Measurements from ENCODE around the gene ACTR3C.
"Not testable (repeated sequence)": the region's sequence is repeated elsewhere in the genome, so short reads cannot be mapped to it uniquely, and the experiment has no call there.

The ACTR3C gene

DNA sequence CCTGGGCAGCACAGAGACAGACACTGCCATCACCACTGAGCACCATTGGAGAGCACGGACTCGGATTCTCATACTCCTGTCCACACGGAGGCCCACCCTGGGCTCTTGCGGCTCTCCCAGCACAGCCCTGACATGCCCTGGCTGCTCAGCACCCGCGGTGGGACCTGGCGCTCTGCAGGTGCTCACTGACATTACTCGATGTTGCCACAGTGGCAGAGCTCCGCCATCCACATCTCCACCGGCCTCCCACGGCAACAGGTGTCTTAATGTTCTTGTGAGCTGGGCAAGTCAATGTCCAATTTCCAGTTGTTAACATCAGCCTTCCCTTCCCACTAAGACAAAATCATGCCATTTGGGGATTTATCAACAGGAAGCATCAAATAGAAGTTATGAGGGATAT, 45.0 kb downstream of the ACTR3C start:
- FAIRE-seq, result not testable (repeated sequence)

DNA sequence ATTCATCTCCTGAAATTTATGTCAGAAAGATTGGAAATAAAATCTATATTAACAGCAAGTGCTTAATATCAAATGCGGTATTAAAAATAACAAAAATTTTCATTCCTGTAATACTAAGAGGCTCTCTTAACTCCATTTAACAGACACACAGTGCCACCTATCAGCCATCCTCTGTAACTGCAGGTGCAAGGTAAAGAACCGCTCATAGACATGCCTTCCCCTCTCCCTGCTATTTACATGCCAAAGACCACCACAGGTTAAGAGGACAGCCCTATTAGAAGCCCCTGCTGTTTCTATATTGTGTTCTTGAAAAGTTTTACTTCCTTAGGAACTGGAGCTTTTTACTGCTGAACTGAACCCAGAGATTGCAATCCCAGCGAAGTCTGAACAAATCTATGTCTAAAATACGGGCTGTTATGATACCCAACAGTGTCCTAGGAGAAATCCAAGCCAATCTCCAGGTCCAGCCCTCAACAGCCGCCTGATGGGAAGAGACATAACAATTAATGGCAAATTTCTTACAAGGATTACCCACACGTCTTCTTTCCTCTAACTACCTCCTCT, 47.1 kb downstream of the ACTR3C start:
- FAIRE-seq, result peak; percentile 47

DNA sequence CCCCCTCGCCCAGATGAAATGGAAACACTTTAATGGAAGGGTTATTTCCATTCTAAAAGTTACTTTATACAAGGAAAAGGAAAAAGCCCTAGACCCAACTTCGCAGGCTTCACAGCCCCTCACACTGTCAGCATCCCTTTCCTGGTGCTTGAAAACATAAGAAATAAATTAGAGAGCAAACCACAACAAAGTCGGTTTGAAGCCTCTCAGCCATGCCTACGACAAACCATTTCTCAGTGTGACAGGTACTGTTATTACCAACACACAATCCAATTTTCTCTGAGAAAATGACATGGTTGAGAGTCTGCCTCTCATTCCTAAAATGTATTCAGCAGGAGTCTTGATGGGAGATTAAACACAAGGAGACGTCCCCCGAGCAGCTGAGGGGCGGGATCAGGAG, 51.4 kb downstream of the ACTR3C start:
- FAIRE-seq, result not testable (repeated sequence)

DNA sequence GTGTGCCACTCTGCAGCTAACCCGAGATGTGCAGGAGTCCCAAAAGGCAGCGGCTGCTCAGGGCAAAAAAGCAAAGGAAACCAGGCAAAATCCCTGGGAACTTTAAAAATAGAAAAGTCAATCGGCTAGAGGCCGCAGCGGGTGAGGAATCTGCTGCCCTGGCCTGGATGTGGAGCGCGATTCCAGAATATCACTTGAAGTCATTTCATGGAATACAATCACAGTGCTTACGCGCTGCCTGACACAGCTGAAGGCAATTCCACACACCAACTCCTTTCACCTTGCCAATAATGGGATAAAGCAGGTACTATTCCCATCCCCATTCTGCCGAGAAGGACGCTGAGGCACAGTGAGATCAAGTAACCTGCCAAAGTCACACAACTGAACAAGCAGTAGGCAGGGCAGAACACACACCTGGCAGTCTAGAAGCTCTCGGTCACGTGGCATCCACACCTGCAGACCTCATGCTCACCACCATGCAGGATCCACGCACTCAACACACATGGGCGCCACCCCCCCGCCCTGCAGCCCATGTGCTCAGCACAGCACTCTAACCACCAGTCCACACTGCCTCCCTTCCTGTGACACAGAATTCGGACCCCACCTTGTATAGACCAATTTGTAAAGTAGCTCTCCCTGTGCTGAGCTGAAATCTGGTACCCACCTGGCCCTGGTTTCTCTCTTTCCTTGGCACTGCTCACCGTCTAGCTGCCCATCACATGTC, 53.1 kb downstream of the ACTR3C start:
- FAIRE-seq, result not testable (repeated sequence)

DNA sequence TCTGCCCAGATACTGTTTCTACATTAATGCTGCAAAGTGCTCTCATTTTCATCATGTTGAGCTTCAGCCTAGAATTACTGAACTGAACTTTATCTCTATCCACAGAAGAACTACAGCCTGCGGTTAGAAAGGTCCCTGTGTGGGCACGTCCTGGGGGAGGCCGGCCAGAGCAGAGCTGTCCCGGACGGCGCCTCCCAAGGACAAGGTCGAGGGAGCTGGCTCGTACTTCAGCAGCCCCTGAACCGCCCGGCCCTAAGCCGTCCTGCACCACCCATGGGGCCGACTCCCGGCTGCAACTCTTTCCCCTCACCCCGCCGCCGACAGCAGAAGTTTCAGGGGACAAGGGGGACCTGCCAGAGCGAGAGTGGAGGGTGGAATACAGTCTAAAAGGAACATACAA, 54.5 kb downstream of the ACTR3C start:
- not testable (repeated sequence) for FAIRE-seq

DNA sequence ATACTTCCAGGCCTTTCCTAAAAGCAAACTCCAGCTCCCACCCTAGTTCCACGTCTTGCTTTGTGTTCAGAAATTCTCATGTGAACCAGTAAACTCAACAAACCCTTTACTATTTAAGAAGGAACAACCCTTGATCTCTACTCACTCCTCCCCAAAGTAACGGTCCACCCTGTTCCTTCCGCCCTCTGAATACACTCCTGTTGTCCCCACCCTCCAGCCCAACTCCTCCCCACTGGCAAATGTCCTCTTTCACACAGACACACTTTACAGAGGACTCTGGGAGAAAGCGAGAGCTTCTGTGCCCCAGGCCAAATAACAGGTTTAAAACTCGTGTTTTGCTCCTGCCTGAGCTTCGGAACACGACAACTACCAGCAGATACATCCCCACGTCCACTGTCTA, 55.1 kb downstream of the ACTR3C start:
- FAIRE-seq, result not testable (repeated sequence)

DNA sequence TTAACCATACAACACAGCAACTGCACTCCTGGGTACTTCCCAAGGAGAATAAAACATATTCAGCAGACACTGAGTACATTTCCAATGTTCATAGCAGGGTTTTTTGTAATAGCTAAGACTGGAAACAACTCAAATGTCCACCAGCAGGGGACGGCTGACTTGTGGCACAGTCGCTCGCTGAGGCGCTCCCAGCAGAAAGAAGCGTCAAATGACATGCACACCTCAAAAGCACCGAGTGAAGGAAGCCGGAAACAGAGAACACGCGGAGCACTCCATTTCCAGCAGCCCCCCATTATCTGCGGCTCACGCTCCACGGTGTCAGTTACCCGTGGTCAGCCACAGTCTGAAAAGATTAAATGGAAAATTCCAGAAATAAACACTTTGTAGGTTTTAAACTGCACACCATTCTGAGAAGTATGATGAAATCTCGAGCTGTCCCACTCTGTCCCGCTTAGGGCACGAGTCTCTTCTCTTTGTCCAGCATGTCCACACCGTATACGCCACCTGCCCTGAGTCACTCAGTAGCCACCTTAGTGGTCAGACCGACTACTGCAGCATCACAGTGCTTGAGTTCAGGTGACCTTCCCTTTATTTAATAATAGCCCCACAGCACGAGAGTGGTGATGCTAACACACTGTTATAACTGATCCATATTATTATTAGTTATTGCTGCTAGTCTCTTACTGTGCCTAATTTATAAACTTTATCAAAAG, 56.2 kb downstream of the ACTR3C start:
- not testable (repeated sequence) for FAIRE-seq

DNA sequence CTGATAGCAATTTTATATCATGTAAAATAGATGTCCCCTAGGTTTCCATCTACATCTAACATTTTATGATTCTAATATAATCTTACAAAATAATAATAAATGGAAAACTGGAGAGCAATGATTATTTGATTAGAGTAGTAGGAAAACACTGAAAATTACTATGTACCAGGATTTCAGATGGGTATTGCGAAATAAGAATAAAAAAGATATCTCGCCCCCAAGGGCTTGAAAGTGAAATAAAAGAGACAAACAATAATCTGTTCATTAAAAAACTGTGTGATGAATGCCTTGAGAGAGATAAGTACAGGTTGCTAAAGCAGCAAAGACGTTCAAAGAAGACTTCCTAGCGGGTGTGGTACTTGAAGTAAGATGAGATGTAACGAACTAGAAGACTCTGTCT, 60.7 kb downstream of the ACTR3C start:
- not testable (repeated sequence) for FAIRE-seq

DNA sequence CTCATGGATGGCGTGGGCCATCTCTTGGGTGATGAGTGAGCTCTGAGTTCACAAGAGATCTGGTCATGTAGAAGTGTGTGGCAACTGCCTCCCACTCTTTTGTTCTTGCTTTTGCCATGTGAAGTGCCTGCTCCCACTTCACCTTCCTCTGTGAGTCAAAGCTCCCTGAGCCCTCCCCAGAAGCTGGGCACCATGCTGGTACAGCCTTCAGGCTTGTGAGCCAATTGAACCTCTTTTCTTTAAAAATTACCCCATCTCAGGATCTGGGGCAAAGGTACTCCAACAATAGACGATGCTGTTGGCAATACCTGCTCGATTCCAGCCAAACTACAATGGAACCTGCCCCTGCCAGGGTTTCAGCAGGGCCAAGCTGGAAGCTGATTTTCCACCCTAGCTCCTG, 75.6 kb downstream of the ACTR3C start:
- FAIRE-seq, result not testable (repeated sequence)

DNA sequence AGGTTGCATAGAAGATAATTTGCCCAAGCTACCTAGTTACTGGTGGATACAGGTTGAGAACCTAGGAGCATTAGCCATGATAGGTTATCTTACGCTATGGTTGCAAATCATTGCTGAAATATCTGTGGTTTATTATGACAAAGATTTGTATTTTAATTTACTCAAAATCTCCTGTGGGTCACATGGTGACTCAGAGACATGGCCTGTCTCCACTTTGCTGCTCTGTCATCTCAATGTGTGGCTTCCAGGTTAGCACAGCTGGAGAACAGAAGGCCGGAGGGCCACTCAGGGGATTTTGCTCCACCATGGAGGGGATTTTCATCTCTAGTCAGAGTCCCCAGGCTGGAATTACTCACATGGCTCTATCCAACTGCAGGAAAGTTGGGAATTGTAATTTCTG, 78.1 kb downstream of the ACTR3C start:
- FAIRE-seq, result not testable (repeated sequence)

DNA sequence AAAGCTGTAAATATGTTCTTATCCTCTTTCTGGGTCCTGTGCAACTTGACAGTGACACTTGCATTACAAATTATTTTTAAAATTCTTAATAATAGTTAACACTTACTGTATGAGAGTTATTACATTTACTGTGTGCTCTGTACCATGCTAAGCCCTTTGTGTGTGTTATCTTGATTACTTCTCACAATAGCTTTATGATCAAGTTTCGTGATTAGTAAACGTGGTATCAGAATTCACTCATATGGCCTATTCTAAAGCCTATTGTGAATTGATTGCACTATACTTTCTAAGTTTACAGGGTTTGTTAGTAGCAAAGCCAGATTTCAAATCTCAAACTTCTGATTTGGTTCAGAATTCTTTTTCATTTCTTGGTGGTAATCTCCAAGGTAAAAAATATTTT, 80.4 kb downstream of the ACTR3C start:
- FAIRE-seq, result not testable (repeated sequence)

DNA sequence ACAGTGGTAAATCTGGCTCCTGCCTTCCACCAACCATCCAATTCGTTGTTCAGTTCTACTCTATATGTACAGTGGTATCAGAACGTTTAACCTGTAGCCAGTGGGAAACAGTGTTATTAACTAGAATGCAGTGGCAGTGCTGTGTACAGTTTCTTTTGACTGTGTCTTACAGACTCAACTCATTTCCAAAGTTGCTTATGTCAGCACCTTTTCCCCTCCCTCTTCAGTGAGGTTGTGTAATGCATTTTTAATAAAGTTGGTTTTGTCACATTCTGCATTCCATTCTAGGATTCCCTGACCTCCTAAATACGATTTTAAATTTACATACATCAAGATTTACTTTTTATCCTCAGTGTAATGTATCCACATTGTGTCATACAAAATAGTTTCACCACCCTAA, 97.9 kb downstream of the ACTR3C start:
- not testable (repeated sequence) for FAIRE-seq

DNA sequence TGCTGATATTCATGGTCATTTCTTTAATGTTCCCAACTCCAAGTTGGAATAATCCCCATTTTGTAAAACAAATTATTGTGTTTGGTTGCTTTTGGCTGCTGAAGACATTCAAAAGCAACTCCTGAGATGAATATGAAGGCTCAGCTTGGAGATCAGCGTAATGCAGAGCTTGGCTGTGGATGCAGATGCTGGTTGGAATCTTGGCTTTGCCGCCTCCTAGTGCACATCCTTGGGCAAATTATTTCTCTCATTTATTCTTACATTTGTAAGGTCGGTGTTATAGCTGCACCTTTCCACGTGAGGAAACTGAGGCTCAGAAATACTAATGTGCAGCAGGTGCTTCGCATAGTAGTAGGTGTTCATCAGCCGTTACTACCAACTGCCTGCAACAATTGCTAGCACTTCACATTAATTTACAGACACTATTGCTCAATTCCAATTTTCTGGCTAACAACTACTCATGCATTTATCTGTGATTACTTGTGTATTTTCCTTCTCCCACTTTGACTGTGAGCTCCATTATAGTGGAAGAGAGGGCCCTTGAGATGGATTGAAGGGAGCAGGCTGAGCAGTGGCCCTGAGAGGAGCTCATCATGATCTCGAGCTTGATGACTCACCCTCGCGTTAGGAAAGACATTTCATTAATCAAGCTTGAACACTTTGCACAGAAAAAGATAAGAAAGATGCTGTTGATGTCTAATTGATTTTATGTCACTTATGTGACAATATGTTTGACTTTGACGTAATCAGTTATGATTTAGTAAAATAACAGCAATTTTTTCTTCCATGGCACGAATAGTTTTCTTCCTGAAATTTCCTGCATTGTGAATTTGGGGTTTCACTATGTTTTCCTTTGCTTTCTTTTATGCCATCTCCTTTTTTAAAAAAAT, 101.0 kb downstream of the ACTR3C start:
- not testable (repeated sequence) for FAIRE-seq

DNA sequence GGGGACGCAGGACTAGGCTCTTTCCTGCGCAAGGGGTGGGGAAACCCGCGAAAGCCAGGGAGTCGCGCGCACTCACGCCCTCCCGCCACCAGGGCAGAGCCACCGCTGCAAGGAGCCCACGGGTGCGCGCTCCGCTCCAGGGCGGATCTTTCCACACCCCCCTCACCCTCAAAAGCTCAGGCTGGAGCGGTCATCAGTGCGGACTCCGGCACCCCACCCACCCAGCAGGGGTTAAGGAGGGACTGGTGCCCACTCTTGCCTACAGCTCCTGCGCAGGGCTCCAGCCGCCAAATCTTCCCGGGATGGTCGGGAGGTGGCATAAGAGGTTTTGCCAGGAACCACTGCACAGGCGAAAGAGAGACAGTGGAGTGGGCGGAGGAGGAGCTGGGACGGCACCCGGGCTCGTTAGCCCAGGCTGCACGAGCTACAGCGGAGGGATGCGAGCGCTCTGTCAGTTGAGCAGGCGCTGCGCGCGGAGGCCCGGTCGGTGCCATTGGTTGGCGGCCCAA, 102.6 kb downstream of the ACTR3C start:
- not testable (repeated sequence) for FAIRE-seq

DNA sequence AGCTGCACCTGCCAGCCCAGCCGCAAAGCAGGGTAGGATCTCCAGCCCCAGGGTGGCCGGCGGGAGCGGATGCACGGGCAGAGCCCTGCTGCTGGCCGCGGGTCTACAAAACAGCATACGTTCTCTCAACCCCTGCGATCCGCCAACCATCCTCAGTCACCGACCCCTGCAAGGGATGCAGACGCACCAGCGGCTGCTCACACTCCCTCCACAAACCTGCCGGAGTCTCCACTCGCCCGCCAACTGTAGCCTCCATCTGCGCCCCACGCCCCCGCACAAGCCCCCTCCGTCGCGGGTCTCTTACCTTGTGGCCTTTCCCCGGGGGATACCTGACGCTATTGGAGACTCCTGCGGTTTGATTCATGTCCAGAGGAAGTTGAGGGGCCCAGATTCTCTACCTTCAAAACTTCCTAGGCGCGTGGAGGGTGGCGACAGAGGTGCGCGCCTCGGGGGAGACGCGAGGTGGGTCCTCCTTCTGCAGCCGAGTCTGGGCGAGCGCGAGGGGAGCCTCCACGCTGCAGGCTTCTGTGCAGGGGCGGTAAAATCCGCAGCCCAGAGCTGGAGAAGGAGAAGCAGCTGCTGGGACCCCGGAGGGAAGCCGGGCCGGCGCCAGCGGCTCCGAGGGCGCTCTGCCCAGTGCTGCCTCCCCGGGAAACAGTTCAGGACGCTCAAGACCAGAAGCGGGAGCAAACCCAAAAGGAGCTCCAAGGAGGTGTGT, 103.2 kb downstream of the ACTR3C start:
- FAIRE-seq, result not testable (repeated sequence)

DNA sequence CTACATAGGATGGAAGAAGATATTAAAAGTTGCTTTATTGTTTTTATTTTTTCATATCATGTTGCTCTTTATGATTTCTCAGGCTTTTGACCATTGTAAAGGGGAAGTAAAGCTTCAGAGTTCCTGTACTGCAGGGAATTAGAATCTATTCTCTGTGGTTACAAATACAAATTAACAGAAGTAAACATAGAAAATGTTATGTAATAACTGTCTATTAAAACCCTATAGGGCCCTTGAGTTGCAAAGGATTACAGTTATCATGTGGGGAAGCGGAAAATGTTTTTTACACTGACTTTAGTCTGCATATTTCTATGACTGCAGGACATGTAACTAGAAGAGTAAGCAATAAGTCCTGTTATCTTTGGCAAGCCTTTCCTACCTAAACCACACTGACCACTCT, 116.5 kb downstream of the ACTR3C start:
- FAIRE-seq, result not testable (repeated sequence)

DNA sequence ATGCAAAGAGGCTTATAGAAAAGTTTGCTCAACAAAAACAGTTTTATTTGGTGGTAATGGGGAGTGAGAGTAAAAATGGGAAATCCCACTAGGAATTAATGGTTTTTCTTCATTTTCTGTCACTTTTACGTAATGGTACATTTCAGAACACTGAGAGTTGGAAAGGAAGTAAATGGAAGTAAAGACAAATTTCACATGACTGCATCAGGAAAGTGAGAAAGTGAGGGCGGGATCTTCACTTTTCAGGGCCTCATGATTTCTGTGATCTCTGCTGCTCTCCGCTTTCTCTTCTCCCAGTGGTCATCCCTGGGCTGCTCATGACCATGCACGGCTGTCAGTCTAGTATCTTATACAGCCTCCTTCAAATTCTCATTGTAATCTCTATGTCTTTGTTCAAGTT, 117.5 kb downstream of the ACTR3C start:
- not testable (repeated sequence) for FAIRE-seq

DNA sequence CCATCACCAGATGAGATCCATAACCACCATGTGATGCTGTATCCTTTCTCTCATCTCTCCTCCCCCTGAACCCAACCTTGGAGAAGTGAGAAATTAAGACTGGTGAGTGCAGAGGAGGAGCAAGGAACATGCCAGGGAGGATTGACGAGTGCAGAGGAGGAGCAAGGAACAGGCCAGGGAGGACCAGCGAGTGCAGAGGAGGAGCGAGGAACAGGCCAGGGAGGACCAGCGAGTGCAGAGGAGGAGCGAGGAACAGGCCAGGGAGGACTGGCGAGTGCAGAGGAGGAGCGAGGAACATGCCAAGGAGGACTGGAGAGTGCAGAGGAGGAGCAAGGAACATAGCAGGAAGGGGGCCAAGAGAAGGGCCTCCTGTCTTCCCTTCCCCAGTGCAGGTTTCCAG, 118.8 kb downstream of the ACTR3C start:
- not testable (repeated sequence) for FAIRE-seq

DNA sequence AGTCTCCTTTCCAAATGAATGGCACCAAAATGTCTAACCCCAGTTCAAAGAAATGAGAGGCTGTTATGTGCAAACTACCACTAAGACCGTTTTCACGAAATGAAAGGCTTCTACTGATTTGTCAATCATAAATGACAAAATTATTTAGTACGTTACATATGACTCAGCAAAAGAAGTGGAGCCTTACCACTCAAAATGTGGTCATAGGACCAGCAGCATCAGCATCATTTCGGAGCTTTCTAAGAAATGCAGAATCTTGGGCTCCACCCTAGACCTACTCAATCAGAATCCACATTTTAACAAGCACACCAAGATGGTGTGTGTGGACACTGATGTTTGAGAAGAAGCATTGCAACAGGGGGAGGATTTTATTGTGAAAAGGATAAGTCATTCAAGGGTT, 120.5 kb downstream of the ACTR3C start:
- FAIRE-seq, result not testable (repeated sequence)

Measured in G401.6 (cell line).